Neural cell (in vitro differentiated cells): ENCODE results near the gene ARMC9. TPM values are rescaled to one million over a fixed set of nuclear protein-coding genes. Genes with fewer than 3 reads are reported as not detected.
"Not testable (repeated sequence)": the region's sequence is repeated elsewhere in the genome, so short reads cannot be mapped to it uniquely, and the experiment has no call there.

Experiments used
- H2AFZ ChIP-seq: fragments of 200-600, 300-800 bp; sonication (generic), shearing (Covaris generic); 2 replicates; pipeline ENCODE4 v1.6.0; 2014; ENCODE audit warnings: low read depth, mild to moderate bottlenecking, antibody characterized with exemption, low read length, moderate library complexity
- H3F3A ChIP-seq: fragments of 200-600 bp; shearing (Covaris generic); 2 replicates; pipeline ENCODE4 v1.6.1; 2016; ENCODE audit warnings: mild to moderate bottlenecking, moderate library complexity, mixed read lengths, antibody characterized with exemption, low read length; ENCODE audit not compliant: insufficient read depth, poor library complexity, severe bottlenecking
- H3K27ac ChIP-seq: fragments of 200-600, 300-800 bp; sonication (generic), shearing (Covaris generic); 2 replicates; pipeline ENCODE4 v1.5.1; 2014; ENCODE audit warnings: mild to moderate bottlenecking, low read length, moderate library complexity
- H3K27me3 ChIP-seq: fragments of 300-800, 200-600 bp; sonication (generic), shearing (Covaris generic); 2 replicates; pipeline ENCODE4 v1.6.0; 2014; ENCODE audit warnings: mild to moderate bottlenecking, low read depth, low read length, moderate library complexity; ENCODE audit not compliant: insufficient read depth
- H3K36me3 ChIP-seq: fragments of 300-800, 200-600 bp; sonication (generic), shearing (Covaris generic); 2 replicates; pipeline ENCODE4 v1.5.1; 2014; ENCODE audit warnings: mild to moderate bottlenecking, antibody characterized with exemption, low read length, moderate library complexity; ENCODE audit not compliant: insufficient read depth
- H3K4me2 ChIP-seq: fragments of 300-800, 200-600 bp; sonication (generic), shearing (Covaris generic); 2 replicates; pipeline ENCODE4 v1.6.0; 2014; ENCODE audit warnings: mild to moderate bottlenecking, low read length
- H3K4me3 ChIP-seq: fragments of 300-800, 200-600 bp; sonication (generic), shearing (Covaris generic); 2 replicates; pipeline ENCODE4 v1.5.1; 2014; ENCODE audit warnings: mild to moderate bottlenecking, low read length, moderate library complexity
- H3K79me2 ChIP-seq: fragments of 200-600 bp; shearing (Covaris generic); replicated peaks from 2 replicates; pipeline ENCODE4 v1.6.0; 2014; ENCODE audit warnings: mild to moderate bottlenecking, low read length, moderate library complexity; ENCODE audit not compliant: insufficient read depth
- H3K9ac ChIP-seq: fragments of 300-800, 200-600 bp; sonication (generic), shearing (Covaris generic); 2 replicates; pipeline ENCODE4 v1.6.1; 2016; ENCODE audit warnings: mild to moderate bottlenecking, low read length, mixed read lengths
- H3K9me2 ChIP-seq: fragments of 200-600 bp; shearing (Covaris generic); 2 replicates; pipeline ENCODE4 v1.6.1; 2016; ENCODE audit warnings: mild to moderate bottlenecking, low read length, mixed read lengths; ENCODE audit not compliant: insufficient read depth
- H3K9me3 ChIP-seq: fragments of 200-600, 300-800 bp; sonication (generic), shearing (Covaris generic); 2 replicates; pipeline ENCODE4 v1.6.1; 2016; ENCODE audit warnings: mild to moderate bottlenecking, mixed run types, low read length, moderate library complexity, mixed read lengths
- H4K20me1 ChIP-seq: fragments of 200-600 bp; shearing (Covaris generic); 2 replicates; pipeline ENCODE4 v1.6.1; 2016; ENCODE audit warnings: mild to moderate bottlenecking, mixed run types; ENCODE audit not compliant: insufficient read depth
- EP300 ChIP-seq: fragments of 450-650 bp; conservative IDR thresholded peaks from 2 replicates; pipeline ENCODE4 v1.6.1; 2014; ENCODE audit warnings: antibody characterized with exemption, mild to moderate bottlenecking, moderate library complexity; ENCODE audit not compliant: poor library complexity, severe bottlenecking
- EZH2 ChIP-seq: fragments of 200-600, 300-800 bp; shearing (Covaris generic), sonication (generic); IDR thresholded peaks from 2 replicates; pipeline ENCODE4 v1.6.1; 2014; ENCODE audit warnings: antibody characterized with exemption, low read length, borderline replicate concordance, mild to moderate bottlenecking; ENCODE audit not compliant: insufficient read depth, poor library complexity, severe bottlenecking
- MXI1 ChIP-seq: fragments of 450-650 bp; conservative IDR thresholded peaks from 2 replicates; pipeline ENCODE4 v1.6.1; 2014; ENCODE audit warnings: antibody characterized with exemption, mild to moderate bottlenecking; ENCODE audit not compliant: poor library complexity, severe bottlenecking
- POLR2AphosphoS5 ChIP-seq: IDR thresholded peaks from 2 replicates; pipeline ENCODE4 v1.6.1; 2012
- RAD21 ChIP-seq: fragments of 450-650 bp; conservative IDR thresholded peaks from 2 replicates; pipeline ENCODE4 v1.6.1; 2014; ENCODE audit warnings: antibody characterized with exemption, mild to moderate bottlenecking, moderate library complexity
- SMC3 ChIP-seq: fragments of 450-650 bp; conservative IDR thresholded peaks from 2 replicates; pipeline ENCODE4 v1.6.1; 2014; ENCODE audit warnings: antibody characterized with exemption, mild to moderate bottlenecking, moderate library complexity; ENCODE audit not compliant: poor library complexity
- TAF1 ChIP-seq: IDR thresholded peaks from 2 replicates; pipeline ENCODE4 v1.6.1; 2012; ENCODE audit warnings: low read depth
- polyA plus RNA-seq: library from polyadenylated mRNA; depleted of rRNA; stranded (reverse); fragments of >200 nt; gene quantifications from 2 replicates; pipeline ENCODE4 v1.2.3, GENCODE V29; 2014
- TF ChIP-seq, protein P1 (sequence below): fragments of 450-650 bp; IDR thresholded peaks from 2 replicates; pipeline ENCODE4 v1.5.1; 2014; ENCODE audit warnings: antibody characterized with exemption, mild to moderate bottlenecking, moderate library complexity; ENCODE audit not compliant: poor library complexity, severe bottlenecking
- TF ChIP-seq, protein P2 (sequence below): IDR thresholded peaks from 2 replicates; pipeline ENCODE4 v1.6.1; 2012; ENCODE audit warnings: borderline replicate concordance

The ARMC9 gene
- polyA plus RNA-seq, 1 donor from 2014 or later: 13.9 TPM

DNA sequence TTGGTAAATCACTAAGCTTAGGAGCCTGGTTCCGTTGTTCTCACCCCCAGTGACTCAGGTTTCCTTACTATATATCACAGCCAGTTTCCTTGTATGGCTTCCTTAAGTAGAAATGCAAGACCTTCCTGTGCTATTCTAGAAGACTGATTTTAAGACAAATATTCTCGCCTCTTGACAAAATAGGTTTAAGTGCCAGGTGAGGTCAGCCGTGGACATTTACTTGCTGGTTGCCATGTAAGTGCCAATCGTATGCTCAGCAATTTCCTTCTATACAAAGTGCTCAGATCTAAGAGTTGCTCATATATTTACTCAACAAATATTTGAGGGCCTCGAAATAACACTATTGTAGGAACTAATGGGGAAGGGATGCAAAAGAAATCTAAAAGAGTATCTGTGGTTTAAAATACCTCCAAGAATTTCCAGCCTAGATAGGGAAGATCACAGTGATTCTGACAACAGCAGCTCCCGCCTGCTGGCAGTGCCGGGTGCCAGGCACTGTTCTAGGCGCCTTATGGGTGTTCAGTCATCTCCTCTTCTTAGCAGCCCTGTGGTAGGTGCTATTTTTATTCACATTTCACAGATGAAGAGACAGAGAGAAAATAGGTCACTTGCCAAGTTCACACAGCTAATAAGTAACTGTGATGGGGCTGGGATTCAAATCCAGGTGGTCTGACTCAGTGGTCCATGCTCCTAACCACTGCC, 101.7 kb downstream of the ARMC9 start:
- H3K9me3 ChIP-seq: no peaks in the 10 kb centered on the region
- no peak overlapping the region for H3K27ac ChIP-seq
- no peaks in the 10 kb centered on the region for H3K79me2 ChIP-seq
- no peaks in the 10 kb centered on the region for H3K36me3 ChIP-seq
- no peaks in the 10 kb centered on the region for H3K9me2 ChIP-seq
- no peaks in the 10 kb centered on the region for H3K27me3 ChIP-seq
- H4K20me1 ChIP-seq: no peaks in the 10 kb centered on the region
- H3K4me2 ChIP-seq: no peak overlapping the region
- H3K9ac ChIP-seq: no peak overlapping the region
- TF ChIP-seq, protein P1, sequence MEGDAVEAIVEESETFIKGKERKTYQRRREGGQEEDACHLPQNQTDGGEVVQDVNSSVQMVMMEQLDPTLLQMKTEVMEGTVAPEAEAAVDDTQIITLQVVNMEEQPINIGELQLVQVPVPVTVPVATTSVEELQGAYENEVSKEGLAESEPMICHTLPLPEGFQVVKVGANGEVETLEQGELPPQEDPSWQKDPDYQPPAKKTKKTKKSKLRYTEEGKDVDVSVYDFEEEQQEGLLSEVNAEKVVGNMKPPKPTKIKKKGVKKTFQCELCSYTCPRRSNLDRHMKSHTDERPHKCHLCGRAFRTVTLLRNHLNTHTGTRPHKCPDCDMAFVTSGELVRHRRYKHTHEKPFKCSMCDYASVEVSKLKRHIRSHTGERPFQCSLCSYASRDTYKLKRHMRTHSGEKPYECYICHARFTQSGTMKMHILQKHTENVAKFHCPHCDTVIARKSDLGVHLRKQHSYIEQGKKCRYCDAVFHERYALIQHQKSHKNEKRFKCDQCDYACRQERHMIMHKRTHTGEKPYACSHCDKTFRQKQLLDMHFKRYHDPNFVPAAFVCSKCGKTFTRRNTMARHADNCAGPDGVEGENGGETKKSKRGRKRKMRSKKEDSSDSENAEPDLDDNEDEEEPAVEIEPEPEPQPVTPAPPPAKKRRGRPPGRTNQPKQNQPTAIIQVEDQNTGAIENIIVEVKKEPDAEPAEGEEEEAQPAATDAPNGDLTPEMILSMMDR: no peak
- no peak for TF ChIP-seq MXI1
- TF ChIP-seq, protein P2, sequence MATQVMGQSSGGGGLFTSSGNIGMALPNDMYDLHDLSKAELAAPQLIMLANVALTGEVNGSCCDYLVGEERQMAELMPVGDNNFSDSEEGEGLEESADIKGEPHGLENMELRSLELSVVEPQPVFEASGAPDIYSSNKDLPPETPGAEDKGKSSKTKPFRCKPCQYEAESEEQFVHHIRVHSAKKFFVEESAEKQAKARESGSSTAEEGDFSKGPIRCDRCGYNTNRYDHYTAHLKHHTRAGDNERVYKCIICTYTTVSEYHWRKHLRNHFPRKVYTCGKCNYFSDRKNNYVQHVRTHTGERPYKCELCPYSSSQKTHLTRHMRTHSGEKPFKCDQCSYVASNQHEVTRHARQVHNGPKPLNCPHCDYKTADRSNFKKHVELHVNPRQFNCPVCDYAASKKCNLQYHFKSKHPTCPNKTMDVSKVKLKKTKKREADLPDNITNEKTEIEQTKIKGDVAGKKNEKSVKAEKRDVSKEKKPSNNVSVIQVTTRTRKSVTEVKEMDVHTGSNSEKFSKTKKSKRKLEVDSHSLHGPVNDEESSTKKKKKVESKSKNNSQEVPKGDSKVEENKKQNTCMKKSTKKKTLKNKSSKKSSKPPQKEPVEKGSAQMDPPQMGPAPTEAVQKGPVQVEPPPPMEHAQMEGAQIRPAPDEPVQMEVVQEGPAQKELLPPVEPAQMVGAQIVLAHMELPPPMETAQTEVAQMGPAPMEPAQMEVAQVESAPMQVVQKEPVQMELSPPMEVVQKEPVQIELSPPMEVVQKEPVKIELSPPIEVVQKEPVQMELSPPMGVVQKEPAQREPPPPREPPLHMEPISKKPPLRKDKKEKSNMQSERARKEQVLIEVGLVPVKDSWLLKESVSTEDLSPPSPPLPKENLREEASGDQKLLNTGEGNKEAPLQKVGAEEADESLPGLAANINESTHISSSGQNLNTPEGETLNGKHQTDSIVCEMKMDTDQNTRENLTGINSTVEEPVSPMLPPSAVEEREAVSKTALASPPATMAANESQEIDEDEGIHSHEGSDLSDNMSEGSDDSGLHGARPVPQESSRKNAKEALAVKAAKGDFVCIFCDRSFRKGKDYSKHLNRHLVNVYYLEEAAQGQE: no peak
- no peak for TF ChIP-seq SMC3
- TF ChIP-seq RAD21: no peak
- TF ChIP-seq POLR2AphosphoS5: no peak
- TF ChIP-seq TAF1: no peak
- TF ChIP-seq EP300: no peak
- no peak for TF ChIP-seq EZH2
- H3F3A ChIP-seq: no peaks in the 10 kb centered on the region
- H2AFZ ChIP-seq: no peak overlapping the region
- H3K4me3 ChIP-seq: no peak overlapping the region

DNA sequence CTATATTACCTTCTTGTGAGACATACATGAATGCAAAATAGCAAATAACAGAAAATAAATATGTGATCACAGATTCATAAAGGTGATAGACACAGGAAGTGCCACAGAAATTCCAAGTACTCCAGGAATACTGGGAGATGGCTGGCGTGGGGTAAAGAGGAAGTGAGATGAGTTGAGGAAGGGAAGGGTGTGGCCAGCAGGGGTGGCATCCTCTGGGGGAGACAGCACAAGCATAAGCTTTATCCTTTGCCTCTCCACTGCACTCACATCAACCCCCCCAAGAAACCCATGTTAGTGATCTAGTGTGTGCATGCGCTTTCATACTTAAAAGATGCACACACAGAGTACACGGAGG, 102.3 kb downstream of the ARMC9 start:
- H3K4me3 ChIP-seq: no peak overlapping the region
- H3K27me3 ChIP-seq: no peaks in the 10 kb centered on the region
- no peak overlapping the region for H3K4me2 ChIP-seq
- H3K9me3 ChIP-seq: no peaks in the 10 kb centered on the region
- H3F3A ChIP-seq: no peaks in the 10 kb centered on the region
- no peaks in the 10 kb centered on the region for H3K9me2 ChIP-seq
- no peaks in the 10 kb centered on the region for H3K79me2 ChIP-seq
- TF ChIP-seq, protein P1: no peak
- no peak for TF ChIP-seq EP300
- TF ChIP-seq, protein P2: no peak
- H3K9ac ChIP-seq: no peak overlapping the region
- no peak overlapping the region for H3K27ac ChIP-seq
- no peaks in the 10 kb centered on the region for H4K20me1 ChIP-seq
- H2AFZ ChIP-seq: no peak overlapping the region
- no peaks in the 10 kb centered on the region for H3K36me3 ChIP-seq

DNA sequence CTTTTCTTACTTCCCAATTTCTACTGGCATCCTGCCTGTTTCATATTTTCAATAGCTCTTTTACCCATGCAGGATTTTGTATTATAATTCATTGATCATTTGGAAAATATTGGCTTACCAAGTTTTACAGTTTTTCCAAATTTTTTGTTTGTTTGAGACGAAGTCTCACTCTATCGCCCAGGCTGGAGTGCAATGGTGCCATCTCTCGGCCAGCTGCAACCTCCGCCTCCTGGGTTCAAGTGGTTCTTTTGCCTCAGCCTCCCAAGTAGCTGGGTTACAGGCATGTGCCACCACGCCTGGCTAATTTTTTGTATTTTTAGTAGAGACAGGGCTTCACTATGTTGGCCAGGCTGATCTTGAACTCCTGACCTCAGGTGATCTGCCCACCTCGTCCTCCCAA, 105.8 kb downstream of the ARMC9 start:
- H3K9me3 ChIP-seq, H3K27me3 ChIP-seq, H3K36me3 ChIP-seq, H3F3A ChIP-seq, H3K9ac ChIP-seq, H3K79me2 ChIP-seq, H3K4me3 ChIP-seq, H3K9me2 ChIP-seq, H3K27ac ChIP-seq, H3K4me2 ChIP-seq, H4K20me1 ChIP-seq, H2AFZ ChIP-seq: not testable (repeated sequence)
